ENCODE data around the gene ZNF438.

The ZNF438 gene

GRCh38 chr10:30995081-30995770 is 36.4 kb downstream of the ZNF438 start:
- no peak for ATAC-seq
- TF ChIP-seq CSDC2 (CRISPR knock-in tag; IDR thresholded peaks at IDR 0.05) (no peak), TCF4 (CRISPR knock-in tag; IDR thresholded peaks at IDR 0.05; ENCODE audit: borderline replicate concordance) (no peak), GLIS3 (CRISPR knock-in tag; IDR thresholded peaks at IDR 0.05) (no peak), BACH2 (CRISPR knock-in tag; IDR thresholded peaks at IDR 0.05; ENCODE audit: borderline replicate concordance) (no peak), TSHZ2 (CRISPR knock-in tag; IDR thresholded peaks at IDR 0.05) (no peak), PPARA (CRISPR knock-in tag; IDR thresholded peaks at IDR 0.05; ENCODE audit: borderline replicate concordance) (no peak), ESRRG (CRISPR knock-in tag; IDR thresholded peaks at IDR 0.05) (no peak), ISL1 (CRISPR knock-in tag; IDR thresholded peaks at IDR 0.05) (no peak), ZC3H10 (CRISPR knock-in tag; IDR thresholded peaks at IDR 0.05) (no peak), RARB (CRISPR knock-in tag; IDR thresholded peaks at IDR 0.05) (no peak), TOX (CRISPR knock-in tag; IDR thresholded peaks at IDR 0.05; ENCODE audit: borderline replicate concordance) (no peak), ARNTL (CRISPR knock-in tag; IDR thresholded peaks at IDR 0.05; ENCODE audit: borderline replicate concordance, low read depth) (no peak), CSRNP3 (CRISPR knock-in tag; IDR thresholded peaks at IDR 0.05) (no peak), ZFP30 (CRISPR knock-in tag; IDR thresholded peaks at IDR 0.05) (no peak), ZNF8 (CRISPR knock-in tag; IDR thresholded peaks at IDR 0.05) (no peak), ZNF565 (CRISPR knock-in tag; conservative IDR thresholded peaks at IDR 0.05; ENCODE audit: low read depth) (no peak), ZNF70 (CRISPR knock-in tag; IDR thresholded peaks at IDR 0.05) (no peak)

- no peak for ATAC-seq
- TF ChIP-seq ARNTL (CRISPR knock-in tag; IDR thresholded peaks at IDR 0.05; ENCODE audit: borderline replicate concordance, low read depth) = no peak
- no peak for TF ChIP-seq OSR1 (CRISPR knock-in tag; IDR thresholded peaks at IDR 0.05)
- TF ChIP-seq RARB (CRISPR knock-in tag; IDR thresholded peaks at IDR 0.05) = no peak
- no peak for TF ChIP-seq ZNF8 (CRISPR knock-in tag; IDR thresholded peaks at IDR 0.05)
- no peak for TF ChIP-seq CSDC2 (CRISPR knock-in tag; IDR thresholded peaks at IDR 0.05)
- TF ChIP-seq PPARA (CRISPR knock-in tag; IDR thresholded peaks at IDR 0.05; ENCODE audit: borderline replicate concordance) = no peak
- TF ChIP-seq ESRRG (CRISPR knock-in tag; IDR thresholded peaks at IDR 0.05) = no peak
- no peak for TF ChIP-seq ZNF70 (CRISPR knock-in tag; IDR thresholded peaks at IDR 0.05)
- TF ChIP-seq BACH2 (CRISPR knock-in tag; IDR thresholded peaks at IDR 0.05; ENCODE audit: borderline replicate concordance) = no peak
- no peak for TF ChIP-seq GLIS3 (CRISPR knock-in tag; IDR thresholded peaks at IDR 0.05)
- TF ChIP-seq TOX (CRISPR knock-in tag; IDR thresholded peaks at IDR 0.05; ENCODE audit: borderline replicate concordance) = no peak
- no peak for TF ChIP-seq ZC3H10 (CRISPR knock-in tag; IDR thresholded peaks at IDR 0.05)
- no peak for TF ChIP-seq PATZ1 (CRISPR knock-in tag; IDR thresholded peaks at IDR 0.05; ENCODE audit: borderline replicate concordance)
- TF ChIP-seq SNAI2 (CRISPR knock-in tag; IDR thresholded peaks at IDR 0.05) = no peak
- no peak for TF ChIP-seq TCF4 (CRISPR knock-in tag; IDR thresholded peaks at IDR 0.05; ENCODE audit: borderline replicate concordance)
- TF ChIP-seq CSRNP3 (CRISPR knock-in tag; IDR thresholded peaks at IDR 0.05) = no peak
- no peak for TF ChIP-seq POU6F1 (CRISPR knock-in tag; IDR thresholded peaks at IDR 0.05; ENCODE audit: borderline replicate concordance, low read depth)
- no peak for TF ChIP-seq ZFP3 (CRISPR knock-in tag; IDR thresholded peaks at IDR 0.05)
Measured at GRCh38 chr10:30993155-30993554, 38.5 kb downstream of the ZNF438 start.

Data from SK-N-SH treated with all-trans-retinoic acid at 6 μM for 48 hours (cell line).